Dermis microvascular lymphatic vessel endothelial cell (primary cell): ENCODE results near the gene LRRC15. TPM values are rescaled to one million over a fixed set of nuclear protein-coding genes. Genes with fewer than 3 reads are reported as not detected.

Source experiments
- DNase-seq, 2 donors: peaks; one replicate each; pipeline versions ENCODE4 v3.0.0 to v3.0.0-alpha.2; 2010; ENCODE audit warnings: low read depth in 2 of 2
- total RNA-seq: library from RNA; depleted of rRNA; stranded (reverse); fragments of >200 nt; gene quantifications from 2 replicates; pipeline ENCODE4 v1.2.1, GENCODE V29; 2014

LRRC15 gene
- total RNA-seq, 1 donor from 2014 or later, result 0.51 TPM

DNA sequence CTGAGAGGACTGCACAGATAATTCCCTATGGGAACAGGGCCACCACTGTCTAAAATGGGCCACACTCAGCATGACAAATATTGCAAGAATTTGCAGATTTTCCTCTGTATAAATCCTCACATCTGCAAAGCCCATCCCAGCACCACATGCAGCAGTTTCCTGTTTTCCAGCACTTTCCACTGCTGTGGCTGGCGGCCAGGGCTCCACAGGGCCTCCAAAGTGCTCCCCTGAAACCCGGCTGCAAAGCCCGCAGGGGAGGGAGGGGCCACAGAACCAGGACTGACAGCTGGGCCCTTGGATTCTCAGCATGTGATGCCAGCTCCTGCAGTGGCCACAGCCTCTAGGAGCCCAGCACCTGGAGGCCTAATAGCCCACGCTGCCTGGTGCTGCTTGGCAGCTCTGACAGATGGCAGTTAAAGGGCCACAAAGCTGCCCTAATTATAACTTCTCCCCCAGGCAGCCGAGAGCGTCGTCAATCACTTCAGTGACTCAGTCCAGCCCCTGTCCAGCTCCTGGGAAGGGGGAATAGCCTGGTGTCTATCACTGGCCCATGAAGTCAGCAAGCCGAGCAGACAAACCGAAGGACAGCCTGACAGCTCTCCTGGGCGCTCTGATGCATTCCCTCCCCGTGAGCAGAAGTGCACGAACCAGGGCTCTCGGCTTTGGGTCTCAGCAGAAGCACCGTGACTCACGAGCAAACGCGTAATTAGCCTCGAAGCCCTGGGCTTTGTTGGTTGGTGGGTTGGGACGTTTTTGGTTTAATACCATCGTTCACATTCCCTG, 4.7 kb downstream of the LRRC15 start:
- peak; percentile 88 to 89 for DNase-seq

DNA sequence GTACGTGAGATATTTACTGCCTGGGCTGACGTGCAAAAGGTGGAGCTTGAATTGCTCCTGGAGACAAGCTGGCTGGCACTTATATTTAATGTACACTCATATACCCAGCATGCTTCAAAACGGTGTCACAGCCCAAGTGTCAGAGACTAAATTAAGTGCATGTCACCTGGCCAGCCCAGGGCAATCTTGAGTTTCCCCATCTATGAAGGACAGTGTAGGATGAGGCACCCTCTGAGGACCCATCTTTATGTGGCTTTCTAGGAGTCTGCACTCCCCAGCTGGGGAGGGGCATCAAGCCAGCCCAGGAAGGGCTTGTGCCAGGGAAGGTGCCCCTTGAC, 5.3 kb downstream of the LRRC15 start:
- DNase-seq, result no peak

DNA sequence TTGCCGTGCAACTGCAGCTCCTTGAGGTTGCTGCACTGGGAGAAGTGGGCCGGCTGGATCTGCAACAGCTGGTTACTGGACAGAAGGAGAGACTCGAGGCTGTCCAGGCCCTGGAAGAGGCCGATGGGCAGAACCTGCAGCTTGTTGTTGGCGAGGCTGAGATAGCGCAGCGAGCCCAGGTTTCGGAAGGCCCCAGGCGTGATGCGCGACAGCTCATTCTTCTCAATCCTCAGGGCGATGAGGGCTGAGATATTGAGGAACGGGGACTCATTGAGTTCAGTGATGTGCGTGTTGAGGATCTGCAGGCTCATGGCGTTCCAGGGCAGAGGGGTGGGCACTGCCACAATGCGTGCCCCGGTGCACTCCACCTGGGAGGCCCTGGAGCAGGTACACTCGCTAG, 9.0 kb downstream of the LRRC15 start:
- no peak for DNase-seq

DNA sequence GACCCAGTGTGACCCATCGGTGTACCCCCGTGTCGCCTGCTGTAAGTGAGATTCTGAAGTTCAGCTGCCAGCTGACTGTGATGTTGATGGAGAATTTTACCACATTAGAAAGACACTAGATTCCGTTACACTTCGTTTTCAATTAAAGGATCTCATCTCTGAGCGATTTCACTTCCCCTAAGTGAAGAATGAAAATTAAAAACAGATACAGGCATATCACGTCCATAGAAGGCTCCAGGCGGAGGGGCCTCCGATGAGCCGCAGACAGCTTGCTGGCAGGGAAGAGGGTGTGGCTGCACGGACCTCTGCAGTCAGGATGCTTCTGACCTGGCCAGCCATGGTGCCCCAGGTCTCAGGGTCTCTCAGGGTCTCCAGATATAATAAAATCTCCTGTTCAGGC, 11.9 kb downstream of the LRRC15 start:
- DNase-seq, result no peak

DNA sequence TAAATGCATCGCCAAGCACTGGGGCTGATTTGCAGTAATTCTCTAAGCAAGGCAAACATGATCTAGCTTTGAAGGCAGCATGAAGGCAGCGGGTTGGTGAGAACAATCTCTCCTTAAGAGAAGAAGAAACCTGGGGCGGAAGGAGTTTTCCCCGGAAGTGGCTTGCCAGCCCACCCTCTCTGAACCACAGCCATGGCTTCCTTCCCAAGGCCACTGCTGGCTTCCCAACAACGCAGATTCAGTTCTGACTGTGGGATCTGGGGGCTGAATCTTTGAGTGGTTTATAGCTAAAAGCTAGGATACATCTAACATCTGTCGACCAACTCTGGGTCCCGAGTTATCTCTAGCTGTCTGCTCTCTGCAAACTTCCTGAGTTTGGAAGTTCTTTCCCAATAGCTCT, 14.2 kb downstream of the LRRC15 start:
- no peak for DNase-seq

DNA sequence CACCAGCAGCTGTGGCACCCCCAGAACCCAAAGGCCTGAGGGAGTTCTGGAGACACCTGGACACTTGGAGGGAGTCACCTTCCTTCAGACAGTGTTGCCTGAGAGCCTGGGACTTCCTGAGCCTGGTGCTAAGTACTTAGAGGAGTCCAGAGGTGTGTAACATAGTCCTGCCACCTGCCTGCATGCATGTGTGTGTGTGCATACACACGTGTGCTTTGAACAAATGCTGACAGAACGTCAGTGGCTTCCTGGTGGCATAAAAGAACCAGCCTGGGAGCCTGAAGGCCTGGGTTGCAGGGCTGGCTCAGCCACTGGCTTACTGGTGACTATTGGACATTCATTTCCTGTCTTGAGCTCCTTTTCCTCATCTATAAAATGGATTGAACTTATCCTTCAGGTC, 15.2 kb downstream of the LRRC15 start:
- DNase-seq, result no peak

DNA sequence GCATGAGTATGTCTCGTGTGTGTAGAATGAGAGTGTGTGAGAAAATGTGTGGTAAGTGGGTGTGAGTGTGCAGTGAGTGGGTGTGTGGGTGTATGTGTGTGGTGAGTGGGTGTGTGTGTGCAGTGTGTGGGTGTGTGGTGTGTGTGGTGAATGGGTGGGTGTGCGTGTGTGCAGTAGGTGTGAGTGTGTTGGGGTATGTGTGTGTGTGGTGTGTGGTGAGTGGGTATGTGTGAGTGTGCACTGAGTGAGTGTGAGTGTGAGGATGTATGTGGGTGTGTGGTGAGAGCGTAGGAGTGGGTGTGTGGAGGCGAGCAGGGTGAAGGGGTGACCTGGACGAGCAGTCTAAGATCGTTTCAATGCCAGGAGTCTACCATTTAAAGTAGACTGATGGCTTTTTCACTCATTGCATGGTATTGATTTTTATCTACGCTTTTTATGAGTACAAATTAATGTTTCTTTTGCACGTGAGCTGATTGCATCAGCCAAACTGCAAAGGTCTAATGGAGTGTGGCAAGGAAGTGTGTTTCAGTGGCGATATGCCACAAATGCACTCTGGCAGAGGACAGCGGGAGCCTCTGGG, 16.8 kb downstream of the LRRC15 start:
- no peak for DNase-seq

DNA sequence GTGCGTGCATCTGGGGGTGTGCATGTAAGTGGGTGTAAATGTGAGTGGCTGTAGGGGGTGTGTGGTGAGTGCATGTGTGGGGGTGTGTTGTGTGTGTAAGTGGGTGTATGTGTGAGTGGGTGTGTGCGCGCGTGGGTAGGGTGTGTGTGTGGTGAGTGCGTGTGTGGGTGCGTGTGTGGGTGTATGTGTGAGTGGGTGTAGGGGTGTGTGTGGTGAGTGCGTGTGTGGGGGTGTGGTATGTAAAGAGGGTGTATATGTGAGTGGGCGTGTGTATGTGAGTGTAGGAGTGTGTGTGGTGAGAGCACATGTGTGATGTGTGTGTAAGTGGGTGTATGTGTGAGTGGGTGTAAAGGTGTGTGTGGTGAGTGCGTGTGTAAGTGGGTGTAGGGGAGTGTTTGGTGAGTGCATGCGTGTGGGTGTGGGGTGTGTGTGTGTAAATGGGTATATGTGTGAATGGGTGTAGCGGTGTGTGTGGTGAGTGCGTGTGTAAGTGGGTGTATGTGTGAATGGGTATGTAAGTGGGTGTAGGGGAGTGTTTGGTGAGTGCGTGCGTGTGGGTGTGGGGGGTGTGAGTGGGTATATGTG, 17.5 kb downstream of the LRRC15 start:
- no peak for DNase-seq

DNA sequence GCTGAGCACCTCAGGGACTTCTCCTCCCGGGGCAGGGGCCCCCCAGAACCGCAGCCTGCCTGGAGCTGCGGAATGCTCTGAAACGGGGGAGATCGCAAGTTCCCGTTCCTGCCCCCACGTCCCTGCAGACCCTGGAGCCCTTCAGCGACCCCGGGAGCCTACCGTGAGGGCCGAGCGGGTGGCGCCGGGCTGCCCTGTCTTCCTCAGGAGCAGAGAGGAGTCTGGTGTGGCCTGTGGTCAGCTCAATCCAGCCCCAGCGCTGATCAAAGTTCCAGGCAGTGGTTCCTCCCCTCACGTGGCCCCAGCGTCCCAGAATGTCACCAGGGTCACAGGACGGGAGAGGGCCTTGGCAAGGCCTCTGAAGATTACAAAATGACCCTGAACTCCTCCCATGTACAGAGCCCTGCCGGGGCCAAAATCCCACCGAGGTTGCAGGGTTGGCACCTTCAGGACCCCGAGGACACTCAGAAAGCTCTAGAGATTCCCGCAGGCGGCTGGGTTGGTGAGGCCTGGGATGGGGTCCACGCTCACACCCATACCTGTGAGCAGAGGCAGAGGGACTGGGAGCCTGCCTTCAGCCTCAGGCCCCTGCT, 18.4 kb downstream of the LRRC15 start, which contains the start of gene CPN2:
CPN2 (minus strand) TSS at position 249 of the 593 bp plus-strand sequence. CDS start 8,626 bp downstream, outside the sequence.
- DNase-seq, result no peak

DNA sequence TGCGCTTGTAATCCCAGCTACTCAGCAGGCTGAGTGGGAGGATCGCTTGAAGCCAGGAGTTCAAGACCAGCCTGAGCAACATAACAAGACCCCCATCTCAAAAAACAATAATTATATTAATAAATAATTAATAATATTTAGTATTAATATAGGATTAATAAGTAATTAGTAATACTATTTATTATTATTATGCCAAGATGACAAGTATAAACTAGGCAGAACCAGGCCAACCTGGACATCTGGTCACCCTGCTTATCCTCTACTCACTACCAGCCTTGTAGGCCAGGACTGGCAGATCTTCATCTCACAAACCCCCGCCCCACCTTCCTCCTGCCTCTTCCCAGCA, 18.8 kb downstream of the LRRC15 start:
- no peak for DNase-seq

DNA sequence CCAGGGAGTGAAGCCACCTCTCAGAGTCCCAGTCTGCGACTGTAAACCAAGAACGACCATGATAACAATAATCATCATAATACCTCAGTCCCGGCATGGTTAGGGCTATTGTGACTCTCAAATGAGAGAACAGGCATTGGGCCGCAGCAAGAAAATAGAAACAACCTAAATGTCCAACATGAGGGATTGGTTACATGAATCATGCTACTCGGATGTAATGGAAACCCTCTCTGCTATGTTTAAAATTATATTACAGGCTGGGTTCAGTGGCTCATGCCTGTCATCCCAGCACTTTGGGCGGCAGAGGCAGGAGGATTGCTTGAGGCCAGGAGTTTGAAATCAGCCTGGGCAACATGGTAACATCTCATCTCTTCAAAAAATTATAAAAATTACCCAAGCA, 21.2 kb downstream of the LRRC15 start:
- DNase-seq, result no peak

DNA sequence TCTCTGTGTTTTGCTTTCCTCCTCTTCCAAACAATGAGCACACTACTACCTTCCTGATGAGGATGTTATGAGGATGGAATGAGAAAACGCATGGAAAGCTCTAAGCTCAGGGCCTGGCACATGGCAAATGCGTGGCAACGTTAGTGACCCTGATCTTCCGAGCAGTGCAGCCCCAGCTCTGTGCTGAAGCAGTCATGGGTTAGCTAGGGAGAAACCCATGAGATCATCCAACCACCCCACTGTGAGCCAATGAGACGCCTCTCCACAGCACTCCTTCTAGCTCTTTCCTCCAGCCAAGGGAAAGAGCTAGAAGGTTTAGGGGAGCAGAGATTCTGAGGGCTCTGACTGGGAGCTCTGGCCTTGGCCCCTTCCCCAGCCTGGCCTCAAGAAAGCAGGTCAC, 22.9 kb downstream of the LRRC15 start:
- no peak for DNase-seq

DNA sequence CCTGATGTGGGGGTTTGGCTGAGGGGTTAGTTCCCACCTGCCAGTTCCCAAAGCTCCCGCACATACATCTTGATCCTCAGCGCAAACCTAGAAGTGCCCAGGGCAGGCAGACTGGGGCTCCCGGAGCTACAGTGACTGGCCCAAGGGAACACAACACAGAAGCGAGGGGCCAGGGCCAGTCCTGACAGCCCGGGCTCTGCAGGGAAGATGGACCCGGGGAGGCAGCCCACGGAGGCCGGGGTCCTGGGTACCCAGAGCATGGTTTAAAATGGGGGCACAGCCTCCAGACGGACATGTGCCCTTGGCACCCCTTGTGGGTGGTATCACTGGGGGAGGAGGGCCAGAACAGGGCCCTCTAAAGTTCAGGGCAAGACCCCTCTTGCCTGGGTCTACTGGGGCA, 23.5 kb downstream of the LRRC15 start:
- DNase-seq, result no peak

DNA sequence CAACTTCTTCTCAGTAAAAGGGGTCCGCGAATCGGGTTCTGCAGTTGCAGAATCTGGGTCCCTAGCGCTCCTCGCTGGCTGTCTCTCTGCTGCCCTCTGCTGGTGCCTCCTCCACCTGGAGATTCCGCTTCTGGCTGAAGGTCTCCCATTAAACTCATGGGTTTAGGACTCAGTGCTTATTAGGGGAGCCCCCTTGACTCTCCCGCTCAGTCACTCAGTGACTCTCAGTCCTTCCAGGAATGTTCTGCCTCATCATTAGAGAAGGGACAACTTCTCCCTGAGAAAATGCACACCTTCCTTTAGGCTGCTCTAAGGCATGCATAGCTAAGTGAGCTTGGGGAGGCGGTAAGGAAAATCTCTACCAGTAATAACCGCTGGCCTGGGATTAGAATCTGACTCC, 25.5 kb downstream of the LRRC15 start:
- peak in 1 of 2 donors; percentile 66 for DNase-seq

DNA sequence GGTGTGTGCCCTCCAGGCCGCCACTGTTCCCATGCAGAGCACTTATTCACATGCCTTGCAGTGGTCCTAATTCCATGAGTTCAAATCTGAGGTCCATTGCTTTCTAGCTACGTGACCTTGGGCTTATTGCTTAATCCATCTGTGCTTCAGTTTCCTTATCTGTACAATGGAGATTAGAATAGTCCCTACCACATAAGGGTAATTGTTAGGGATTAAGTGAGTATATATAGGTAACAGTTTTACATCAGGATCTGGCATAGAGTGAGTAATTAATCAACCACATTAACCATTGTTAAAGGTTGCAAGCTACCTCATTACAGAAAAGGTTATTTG, 26.0 kb downstream of the LRRC15 start:
- no peak for DNase-seq

DNA sequence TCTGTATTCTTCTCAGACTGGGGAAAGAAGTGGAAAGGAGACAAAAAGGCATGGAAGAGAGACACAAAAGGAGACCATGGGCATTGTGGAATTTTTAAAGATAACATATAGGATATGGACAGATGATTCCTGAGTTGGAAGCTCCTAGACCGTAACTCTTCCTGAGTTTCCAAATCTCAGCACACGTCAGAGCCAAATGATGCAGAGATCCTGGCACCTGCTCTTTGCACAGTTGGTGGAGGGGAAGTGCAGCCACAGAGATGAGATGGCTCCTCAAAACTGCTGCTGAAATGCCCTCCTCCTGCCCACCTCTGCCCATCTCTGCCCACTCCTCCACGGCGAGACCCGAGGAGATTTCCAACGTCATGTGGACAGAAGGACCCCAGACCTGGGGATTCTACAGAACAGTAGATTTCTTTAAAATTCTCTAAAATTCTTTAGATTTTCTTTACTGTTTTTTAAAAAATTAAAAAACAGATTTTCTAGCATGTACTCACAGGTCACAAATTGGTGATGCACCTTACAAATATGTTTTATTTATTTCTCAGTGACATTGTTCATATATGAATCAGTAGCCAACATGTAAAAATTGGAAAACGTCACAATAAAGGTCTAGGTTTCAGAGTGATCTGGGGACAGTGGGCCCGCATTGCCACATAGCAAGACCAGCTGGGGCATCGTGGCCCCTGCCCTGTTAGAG, 26.5 kb downstream of the LRRC15 start:
- no peak for DNase-seq

DNA sequence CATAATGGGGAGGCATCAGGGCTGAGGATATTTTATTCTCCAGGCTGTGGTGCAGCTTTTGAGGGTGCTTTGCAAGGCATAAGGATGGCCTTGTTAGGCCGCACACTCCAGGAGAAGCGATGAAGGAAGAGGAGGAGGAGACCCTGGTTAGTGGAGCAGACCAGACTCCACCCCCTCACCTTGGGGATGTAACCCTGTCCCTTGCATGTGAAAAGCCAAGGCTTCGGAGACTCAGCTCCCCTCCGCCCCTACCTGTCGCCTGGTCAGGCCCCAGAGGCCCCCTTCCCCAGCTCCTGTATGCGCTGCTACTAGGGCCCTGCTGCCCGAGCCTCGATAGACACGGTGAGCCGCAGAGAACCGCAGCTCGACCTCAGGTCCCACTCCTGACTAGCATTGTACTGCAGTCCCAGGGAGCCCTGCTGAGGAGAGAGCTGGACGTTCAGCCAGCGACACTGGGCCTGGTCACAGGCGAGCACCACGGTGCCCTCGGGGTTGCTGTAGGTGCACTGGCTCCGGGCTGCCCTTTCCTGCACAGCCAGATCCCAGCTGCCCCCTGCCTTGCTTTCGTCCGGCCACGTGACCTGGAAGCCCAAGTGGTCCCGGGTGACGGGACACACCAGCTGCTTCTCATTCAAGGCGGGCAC, 28.7 kb downstream of the LRRC15 start:
- DNase-seq, result no peak

DNA sequence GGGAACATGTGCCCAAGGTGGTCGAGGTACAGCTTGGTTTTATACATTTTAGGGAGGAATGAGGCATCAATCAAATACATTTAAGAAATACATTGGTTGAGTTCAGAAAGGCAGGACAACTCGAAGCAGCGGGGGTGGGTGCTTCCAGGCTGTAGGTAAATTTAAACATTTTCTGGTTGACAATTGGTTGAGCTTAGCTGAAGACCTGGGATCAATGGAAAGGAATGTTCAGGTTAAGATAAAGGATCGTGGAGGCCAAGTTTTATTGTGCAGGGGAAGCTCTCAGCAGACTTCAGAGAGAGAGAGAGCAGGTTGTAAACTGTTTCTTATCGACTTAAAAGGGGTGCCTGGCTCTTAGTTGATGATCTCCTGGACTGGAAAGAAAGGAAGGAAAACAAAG, 29.7 kb downstream of the LRRC15 start:
- no peak for DNase-seq

DNA sequence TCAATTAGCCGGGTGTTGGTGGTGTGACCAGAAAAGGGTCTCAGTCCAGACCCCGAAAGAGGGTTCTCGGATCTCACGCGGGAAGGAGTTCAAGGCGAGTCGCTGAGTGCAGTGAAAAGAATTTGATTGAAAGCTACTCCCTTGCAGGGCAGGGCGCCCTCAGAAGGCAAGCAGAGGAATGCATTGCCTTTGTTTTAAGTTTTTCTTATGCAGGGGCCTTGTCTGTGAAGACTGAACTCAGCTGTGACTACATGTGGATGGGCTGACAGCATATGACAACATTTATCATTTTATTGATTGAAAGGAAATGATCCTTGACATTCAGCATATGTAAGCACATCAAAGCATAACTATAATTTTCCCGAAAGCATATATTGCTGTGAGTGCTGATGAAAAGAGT, 30.2 kb downstream of the LRRC15 start:
- no peak for DNase-seq

DNA sequence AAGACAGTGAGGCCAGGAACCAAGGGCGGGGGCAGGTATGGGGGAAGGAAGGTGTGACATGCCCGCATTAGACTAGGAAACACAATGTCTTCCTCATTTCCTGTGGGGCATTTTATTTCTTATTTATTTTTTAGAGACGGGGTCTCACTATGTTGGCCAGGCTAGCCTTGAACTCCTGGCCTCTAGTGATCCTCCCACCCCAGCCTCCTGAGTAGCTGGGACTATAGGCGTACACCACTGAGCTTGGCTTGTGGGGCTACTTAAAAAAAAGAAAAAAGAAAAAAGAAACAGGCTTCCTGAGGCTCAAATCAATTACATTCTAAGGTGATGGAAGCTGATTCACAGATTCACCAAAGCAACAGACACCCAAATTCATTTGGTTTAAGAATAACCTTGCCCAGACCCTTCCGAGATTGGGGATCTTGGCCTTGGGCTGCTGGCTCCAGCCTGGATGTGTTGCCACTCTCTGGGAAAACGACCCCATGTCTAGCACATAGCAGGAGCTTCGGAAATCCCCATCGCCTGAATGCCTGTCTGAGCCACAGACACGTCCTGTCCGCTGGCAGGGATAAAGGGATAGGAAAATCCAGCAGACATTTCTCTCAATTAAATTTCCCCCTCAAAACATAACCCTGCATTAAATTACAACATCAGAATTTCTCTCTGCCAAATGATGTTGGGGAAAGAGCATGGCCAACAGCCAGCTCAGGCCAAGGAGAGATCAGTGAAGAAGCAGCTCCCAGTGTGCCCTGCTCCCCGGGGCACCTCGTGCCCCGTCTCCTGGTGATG, 31.4 kb downstream of the LRRC15 start:
- DNase-seq, result peak; percentile 58
